SK-N-SH treated with all-trans-retinoic acid at 6 μM for 48 hours (cell line): ENCODE results near the gene LGALS7.
"Not testable (repeated sequence)": the region's sequence is repeated elsewhere in the genome, so short reads cannot be mapped to it uniquely, and the experiment has no call there.

Experiments
- BACH2 ChIP-seq: fragments of 250-450 bp; sonication (Bioruptor Pico); IDR thresholded peaks from 2 replicates; pipeline ENCODE4 v1.9.0; 2021; ENCODE audit warnings: mild to moderate bottlenecking, borderline replicate concordance
- ZNF565 ChIP-seq: fragments of 450-650 bp; formaldehyde crosslinking; conservative IDR thresholded peaks from 2 replicates; pipeline ENCODE4 v1.5.0; 2020; ENCODE audit warnings: low read depth, mild to moderate bottlenecking, moderate library complexity
- ZNF8 ChIP-seq: fragments of 450-650 bp; formaldehyde crosslinking; IDR thresholded peaks from 2 replicates; pipeline ENCODE4 v1.5.0; 2020; ENCODE audit warnings: mild to moderate bottlenecking, moderate library complexity

DNA sequence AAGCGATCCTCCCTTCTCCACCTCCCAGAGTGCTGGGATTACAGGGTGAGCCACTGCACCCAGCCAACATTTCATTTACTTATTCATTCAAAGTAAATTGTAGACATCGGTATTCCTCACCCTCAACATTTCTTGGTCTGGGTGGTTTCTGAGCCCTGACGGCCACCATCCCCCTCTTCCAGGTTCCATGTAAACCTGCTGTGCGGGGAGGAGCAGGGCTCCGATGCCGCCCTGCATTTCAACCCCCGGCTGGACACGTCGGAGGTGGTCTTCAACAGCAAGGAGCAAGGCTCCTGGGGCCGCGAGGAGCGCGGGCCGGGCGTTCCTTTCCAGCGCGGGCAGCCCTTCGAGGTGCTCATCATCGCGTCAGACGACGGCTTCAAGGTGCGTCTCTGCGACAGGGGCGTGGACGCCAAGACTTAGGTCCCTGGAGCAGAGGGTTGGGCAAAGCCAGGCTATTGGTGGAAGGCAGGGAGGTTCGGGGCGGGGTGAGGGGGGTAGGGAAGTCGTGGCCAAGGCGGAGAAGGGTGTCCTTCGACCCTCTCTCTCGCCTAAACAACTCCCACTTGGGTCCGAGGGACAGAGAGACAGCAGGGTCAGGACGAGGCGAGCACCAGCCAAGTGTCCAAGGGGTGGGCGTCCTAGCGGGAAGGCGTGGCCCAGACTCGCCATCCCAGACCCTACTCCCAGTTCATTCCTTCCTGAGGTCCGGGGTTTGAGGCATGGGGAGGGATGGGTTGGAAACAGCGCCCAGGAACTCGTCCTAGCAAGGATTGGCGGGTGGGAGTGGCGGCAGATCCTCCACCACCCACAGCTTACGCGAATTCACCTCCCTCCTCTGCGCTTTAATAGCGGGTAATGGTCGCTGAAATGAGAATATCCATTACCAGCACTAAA lies 17.4 kb upstream of the LGALS7 start:
- not testable (repeated sequence) for TF ChIP-seq ZNF8 (CRISPR knock-in tag); ZNF565 (CRISPR knock-in tag); BACH2
